ENCODE data around the gene SAMSN1.

SAMSN1 gene

GRCh38 chr21:14483296-14483695 lies 62.8 kb downstream of the SAMSN1 start:
- no peak for DNase-seq

GRCh38 chr21:14482165-14482564 lies 64.0 kb downstream of the SAMSN1 start:
- DNase-seq: no peak

GRCh38 chr21:14480411-14481031 lies 65.6 kb downstream of the SAMSN1 start:
- no peak for DNase-seq

DNA sequence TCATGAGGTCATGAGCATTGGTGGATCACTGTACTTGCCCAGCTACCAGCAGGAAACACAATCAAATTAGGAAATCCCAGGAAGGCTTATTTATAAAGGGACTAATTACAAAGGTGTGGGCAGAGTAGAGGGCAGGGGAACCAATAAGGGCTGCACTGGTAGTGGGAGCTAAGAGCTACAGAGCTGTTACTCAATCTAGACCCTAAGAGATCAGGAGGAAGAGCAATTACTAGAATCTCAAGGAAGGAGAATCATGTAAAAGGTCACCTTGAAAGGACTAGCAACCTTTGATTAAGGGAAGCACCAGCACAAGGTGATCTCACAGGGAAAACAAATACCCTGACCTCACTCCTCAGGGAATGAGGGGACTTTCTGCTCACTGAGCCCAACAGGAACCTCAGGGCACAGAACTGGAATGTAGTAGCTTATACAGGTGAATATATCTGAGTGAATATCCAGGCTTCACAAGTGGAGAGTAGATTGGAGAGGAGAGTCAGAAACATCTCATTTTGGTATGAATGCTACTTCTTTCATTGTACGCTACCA lies 66.8 kb downstream of the SAMSN1 start:
- no peak for DNase-seq

DNA sequence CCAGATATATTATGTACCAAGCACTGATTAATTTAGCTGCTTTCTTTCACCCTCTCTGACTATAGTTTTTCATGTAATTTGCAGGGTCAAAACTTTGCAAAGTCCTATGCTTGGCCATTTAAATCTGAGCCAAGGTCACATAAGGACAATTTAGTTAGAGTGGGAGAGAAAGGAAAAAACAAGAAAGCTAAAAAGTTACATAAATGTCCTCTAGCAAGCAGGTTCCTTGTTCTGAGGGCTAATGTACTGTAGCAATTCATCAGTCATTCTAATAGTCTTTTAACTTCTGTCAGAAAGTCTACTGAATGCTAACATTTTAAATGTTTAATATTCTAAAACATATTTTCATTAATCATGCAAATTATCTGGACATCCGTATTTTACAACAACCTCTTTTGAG lies 68.3 kb downstream of the SAMSN1 start:
- no peak for DNase-seq

- no peak for DNase-seq
These were observed 69.0 kb downstream of the SAMSN1 start for GRCh38 chr21:14477133-14477532.

GRCh38 chr21:14474995-14475394 lies 71.1 kb downstream of the SAMSN1 start:
- no peak for DNase-seq

GRCh38 chr21:14469641-14470040 lies 76.5 kb downstream of the SAMSN1 start:
- DNase-seq: no peak

DNA sequence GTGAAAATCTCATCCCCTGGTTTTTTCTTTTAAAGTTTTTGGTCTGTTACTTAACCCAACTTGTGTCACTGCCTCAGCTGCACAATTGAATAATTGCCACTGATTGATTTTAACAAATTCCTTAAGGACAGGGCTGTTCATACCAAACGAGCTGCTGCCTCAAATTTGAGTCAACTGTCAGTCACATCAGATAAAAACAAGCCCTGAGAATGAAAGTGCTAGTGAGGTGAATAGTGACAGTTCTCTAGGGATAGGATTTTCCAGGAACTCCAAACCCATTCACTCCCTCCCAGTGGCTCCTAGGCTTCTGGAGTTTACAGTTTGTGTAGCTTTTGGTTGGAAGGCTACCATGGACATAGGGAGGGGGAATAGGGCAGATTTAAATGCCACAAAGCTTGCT lies 79.4 kb downstream of the SAMSN1 start:
- DNase-seq: no peak

DNA sequence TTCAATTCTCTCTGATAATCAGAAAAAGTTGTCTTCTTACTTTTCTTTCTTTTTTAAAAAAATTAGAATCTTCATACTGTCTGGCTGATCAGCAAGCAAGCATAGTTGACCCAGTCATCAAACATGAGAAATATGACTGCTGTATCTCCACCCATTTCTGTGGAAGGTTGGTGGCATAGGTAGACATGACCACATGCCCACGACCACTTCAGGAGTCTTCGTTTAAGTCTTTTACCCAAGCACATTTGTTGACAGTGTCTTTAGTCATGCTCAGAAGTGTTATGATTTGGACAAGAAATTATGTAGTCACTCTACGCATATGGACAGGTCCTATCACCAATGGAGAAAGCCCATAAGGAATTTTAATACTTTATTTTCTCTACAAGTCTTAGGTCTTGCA lies 88.4 kb downstream of the SAMSN1 start:
- no peak for DNase-seq

DNA sequence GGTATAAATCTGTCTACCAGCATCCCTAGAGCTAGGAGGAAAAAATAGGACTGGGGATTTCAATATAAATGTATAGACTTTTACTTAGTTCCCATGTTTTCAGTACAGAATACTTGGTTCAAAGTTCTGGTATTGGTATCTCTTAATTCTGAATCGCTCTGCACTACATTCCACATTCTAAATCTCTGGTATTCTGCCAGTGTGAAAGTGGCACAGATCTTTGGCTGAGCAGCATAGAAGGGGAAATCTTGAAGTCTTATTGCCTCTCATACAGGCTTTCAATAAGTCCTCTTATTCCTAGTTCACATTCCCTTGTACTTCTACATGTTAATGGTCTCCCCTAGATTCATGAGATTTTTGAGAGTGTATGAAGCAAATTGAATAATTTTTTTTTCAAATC lies 89.2 kb downstream of the SAMSN1 start:
- no peak for DNase-seq

- no peak for DNase-seq
These were observed 91.8 kb downstream of the SAMSN1 start for GRCh38 chr21:14454016-14455009.

GRCh38 chr21:14453339-14454015 lies 92.6 kb downstream of the SAMSN1 start:
- DNase-seq: no peak

- no peak for DNase-seq
These were observed 93.3 kb downstream of the SAMSN1 start for GRCh38 chr21:14452727-14453241.

DNA sequence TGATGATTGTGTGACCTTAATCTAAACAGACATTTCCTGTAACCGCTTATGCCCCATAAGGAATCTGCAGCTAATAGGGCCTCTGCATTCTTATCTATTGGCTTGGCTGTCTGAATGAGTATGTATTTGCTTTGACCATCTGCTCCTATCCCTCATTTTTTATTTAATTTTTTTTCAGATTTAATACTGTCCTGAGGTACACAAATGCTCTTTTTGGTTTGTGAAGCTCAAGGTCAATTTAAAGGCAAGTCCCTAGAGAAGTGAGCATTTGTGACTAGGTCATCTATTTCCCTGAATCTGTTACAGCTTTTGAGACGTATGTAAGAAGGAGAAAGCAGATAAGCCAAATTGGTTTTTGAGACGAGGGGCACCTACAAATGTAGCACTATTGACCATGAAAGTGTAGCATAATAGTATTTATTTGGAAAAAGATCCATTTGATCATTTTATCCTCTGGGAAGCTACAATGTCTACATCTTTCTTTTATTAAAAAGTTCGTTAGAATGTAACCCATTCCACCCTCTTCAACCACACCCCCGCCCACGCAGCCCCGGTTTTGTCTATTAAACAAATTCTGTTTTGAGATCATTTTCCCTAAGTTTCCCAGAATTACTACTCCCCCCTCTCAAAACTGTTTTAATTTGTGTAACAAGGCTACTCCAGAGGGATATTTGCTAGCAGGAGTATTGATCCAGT lies 93.9 kb downstream of the SAMSN1 start:
- DNase-seq: no peak

- no peak for DNase-seq
These were observed 94.6 kb downstream of the SAMSN1 start for GRCh38 chr21:14451546-14451945.

- no peak for DNase-seq
These were observed 97.3 kb downstream of the SAMSN1 start for GRCh38 chr21:14448784-14449183.

DNA sequence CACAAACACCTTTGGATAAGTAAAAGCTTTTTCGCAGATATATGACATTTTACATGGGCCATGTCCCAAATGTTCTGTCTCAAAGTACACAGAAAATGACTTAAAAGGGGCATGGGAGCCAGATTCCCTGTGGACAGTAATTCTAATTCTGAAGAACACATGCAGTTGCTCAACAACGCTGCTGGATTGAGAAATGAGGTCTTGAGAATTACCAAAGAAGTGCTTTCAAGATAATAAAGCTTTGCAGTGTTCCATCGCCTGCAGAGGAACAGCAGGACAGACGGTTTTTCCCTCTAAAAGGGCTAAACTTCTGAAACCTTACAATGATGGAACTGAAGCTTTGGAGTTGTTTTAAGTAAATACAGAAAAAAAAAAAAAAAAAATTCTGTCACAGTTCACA lies 107.9 kb downstream of the SAMSN1 start:
- DNase-seq: no peak

DNA sequence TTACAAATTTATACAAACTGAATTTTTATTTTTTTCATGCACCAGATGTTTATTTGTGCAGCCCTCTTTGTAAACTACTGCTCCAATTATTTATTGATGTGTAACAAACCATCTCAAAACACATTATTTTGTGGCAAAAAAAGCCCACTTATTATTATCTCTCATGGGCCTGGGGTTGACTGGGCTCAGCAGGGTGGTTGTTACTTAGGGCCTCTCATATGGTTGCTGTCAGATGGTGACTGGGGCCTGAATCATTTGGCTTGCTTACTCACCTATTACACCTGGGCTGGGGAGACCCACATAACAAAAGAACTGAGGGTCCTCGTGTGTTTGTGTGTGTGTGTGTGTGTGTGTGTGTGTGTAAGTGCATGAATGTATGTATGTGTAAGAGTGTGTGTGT lies 110.7 kb downstream of the SAMSN1 start:
- DNase-seq: no peak

Data from activated gamma-delta T cell (primary cell).